ENCODE results near the gene C2. TPM values are rescaled to one million over a fixed set of nuclear protein-coding genes. Genes with fewer than 3 reads are reported as not detected.
"Not testable (repeated sequence)": the region's sequence is repeated elsewhere in the genome, so short reads cannot be mapped to it uniquely, and the experiment has no call there.

C2 gene
- total RNA-seq, 3 donors from 2014 or later, result 0.56 to 1.0 (median 0.95) TPM

GRCh38 chr6:31966997-31967925 lies 39.7 kb downstream of the C2 start:
- H3K4me1 Mint-ChIP-seq (ENCODE audit: low read depth), result peaks cover 13% of the 10 kb centered on the region
- H3K4me3 Mint-ChIP-seq, result no peak overlapping the region
- H3K36me3 Mint-ChIP-seq (ENCODE audit: insufficient read depth), result peaks cover 44% of the 10 kb centered on the region
- H3K27me3 Mint-ChIP-seq (ENCODE audit: low read depth), result no peaks in the 10 kb centered on the region
- ATAC-seq (no peak), DNase-seq (no peak)
- no peaks in the 10 kb centered on the region for H3K9me3 Mint-ChIP-seq

- DNase-seq (no peak), ATAC-seq (no peak)
- Mint-ChIP-seq H3K27me3 (ENCODE audit: low read depth) (no peaks in the 10 kb centered on the region), H3K4me1 (ENCODE audit: low read depth) (peaks cover 18% of the 10 kb centered on the region), H3K36me3 (ENCODE audit: insufficient read depth) (peaks cover 41% of the 10 kb centered on the region), H3K4me3 (no peak overlapping the region), H3K9me3 (no peaks in the 10 kb centered on the region)
Observed at GRCh38 chr6:31967926-31968320, 40.4 kb downstream of the C2 start.

- DNase-seq (no peak), ATAC-seq (no peak)
- H3K27me3 Mint-ChIP-seq (ENCODE audit: low read depth), result no peaks in the 10 kb centered on the region
- no peak overlapping the region for H3K4me3 Mint-ChIP-seq
- peaks cover 23% of the 10 kb centered on the region for H3K4me1 Mint-ChIP-seq (ENCODE audit: low read depth)
- no peaks in the 10 kb centered on the region for H3K9me3 Mint-ChIP-seq
- peaks cover 39% of the 10 kb centered on the region for H3K36me3 Mint-ChIP-seq (ENCODE audit: insufficient read depth)
Observed at GRCh38 chr6:31968326-31968725, 40.8 kb downstream of the C2 start.

- Mint-ChIP-seq H3K36me3 (ENCODE audit: insufficient read depth) (peaks cover 39% of the 10 kb centered on the region), H3K4me3 (no peak overlapping the region), H3K4me1 (ENCODE audit: low read depth) (peaks cover 28% of the 10 kb centered on the region), H3K27me3 (ENCODE audit: low read depth) (no peaks in the 10 kb centered on the region), H3K9me3 (no peaks in the 10 kb centered on the region)
- ATAC-seq (no peak), DNase-seq (no peak)
Observed at GRCh38 chr6:31968791-31969711, 41.5 kb downstream of the C2 start.

GRCh38 chr6:31969712-31970603 lies 42.4 kb downstream of the C2 start:
- H3K36me3 Mint-ChIP-seq (ENCODE audit: insufficient read depth), result peaks cover 36% of the 10 kb centered on the region
- peaks cover 31% of the 10 kb centered on the region for H3K4me1 Mint-ChIP-seq (ENCODE audit: low read depth)
- H3K9me3 Mint-ChIP-seq, result no peaks in the 10 kb centered on the region
- no peaks in the 10 kb centered on the region for H3K27me3 Mint-ChIP-seq (ENCODE audit: low read depth)
- DNase-seq, result no peak
- peak overlapping the region; percentile 96 for H3K4me3 Mint-ChIP-seq
- no peak for ATAC-seq

- ATAC-seq (no peak), DNase-seq (no peak)
- Mint-ChIP-seq H3K27me3 (ENCODE audit: low read depth) (no peaks in the 10 kb centered on the region), H3K4me3 (peak overlapping the region; percentile 96), H3K36me3 (ENCODE audit: insufficient read depth) (peaks cover 34% of the 10 kb centered on the region), H3K4me1 (ENCODE audit: low read depth) (peaks cover 31% of the 10 kb centered on the region), H3K9me3 (no peaks in the 10 kb centered on the region)
Observed at GRCh38 chr6:31970604-31971271, 43.2 kb downstream of the C2 start.

GRCh38 chr6:31971279-31971992 lies 43.9 kb downstream of the C2 start:
- DNase-seq (no peak), ATAC-seq (no peak)
- H3K4me3 Mint-ChIP-seq, result peak overlapping the region; percentile 96
- no peaks in the 10 kb centered on the region for H3K9me3 Mint-ChIP-seq
- peaks cover 32% of the 10 kb centered on the region for H3K36me3 Mint-ChIP-seq (ENCODE audit: insufficient read depth)
- no peaks in the 10 kb centered on the region for H3K27me3 Mint-ChIP-seq (ENCODE audit: low read depth)
- peaks cover 31% of the 10 kb centered on the region for H3K4me1 Mint-ChIP-seq (ENCODE audit: low read depth)

- no peaks in the 10 kb centered on the region for H3K27me3 Mint-ChIP-seq (ENCODE audit: low read depth)
- H3K36me3 Mint-ChIP-seq (ENCODE audit: insufficient read depth), result peaks cover 27% of the 10 kb centered on the region
- peak within 1 kb of the TSS; percentile 96 for H3K4me3 Mint-ChIP-seq
- H3K4me1 Mint-ChIP-seq (ENCODE audit: low read depth), result peaks cover 31% of the 10 kb centered on the region
- H3K9me3 Mint-ChIP-seq, result no peaks in the 10 kb centered on the region
- ATAC-seq (peak; percentile 96 to 97), DNase-seq (peak; percentile 97)
Observed at GRCh38 chr6:31971993-31972708, 44.6 kb downstream of the C2 start, which contains the start of gene DXO. Gene DXO (minus strand): TSS chr6:31972138. CDS start chr6:31971675, 463 bp downstream.

- Mint-ChIP-seq H3K4me3 (peak overlapping the region; percentile 96), H3K36me3 (ENCODE audit: insufficient read depth) (peaks cover 20% of the 10 kb centered on the region), H3K27me3 (ENCODE audit: low read depth) (no peaks in the 10 kb centered on the region), H3K4me1 (ENCODE audit: low read depth) (peaks cover 31% of the 10 kb centered on the region), H3K9me3 (no peaks in the 10 kb centered on the region)
- DNase-seq (no peak), ATAC-seq (no peak)
Observed at GRCh38 chr6:31972709-31973350, 45.3 kb downstream of the C2 start.

GRCh38 chr6:31976065-31976464 lies 48.5 kb downstream of the C2 start:
- H3K27me3 Mint-ChIP-seq (ENCODE audit: low read depth); H3K9me3 Mint-ChIP-seq; H3K4me3 Mint-ChIP-seq; DNase-seq; ATAC-seq: not testable (repeated sequence)
- peaks cover 16% of the 10 kb centered on the region for H3K36me3 Mint-ChIP-seq (ENCODE audit: insufficient read depth)
- H3K4me1 Mint-ChIP-seq (ENCODE audit: low read depth), result peaks cover 28% of the 10 kb centered on the region

- H3K36me3 Mint-ChIP-seq (ENCODE audit: insufficient read depth), result peaks cover 12% of the 10 kb centered on the region
- H3K4me1 Mint-ChIP-seq (ENCODE audit: low read depth), result peaks cover 20% of the 10 kb centered on the region
- H3K9me3 Mint-ChIP-seq, result no peaks in the 10 kb centered on the region
- DNase-seq, result no peak
- no peak for ATAC-seq
- no peaks in the 10 kb centered on the region for H3K27me3 Mint-ChIP-seq (ENCODE audit: low read depth)
- H3K4me3 Mint-ChIP-seq, result no peak overlapping the region
Observed at GRCh38 chr6:31977816-31978431, 50.4 kb downstream of the C2 start.

- Mint-ChIP-seq H3K36me3 (ENCODE audit: insufficient read depth) (peaks cover 8% of the 10 kb centered on the region), H3K9me3 (no peaks in the 10 kb centered on the region), H3K4me3 (no peak overlapping the region), H3K27me3 (ENCODE audit: low read depth) (no peaks in the 10 kb centered on the region), H3K4me1 (ENCODE audit: low read depth) (peaks cover 11% of the 10 kb centered on the region)
- no peak for ATAC-seq
- no peak for DNase-seq
Observed at GRCh38 chr6:31978831-31979230, 51.3 kb downstream of the C2 start.
